ENCODE results near the gene BEST1.
"Not testable (repeated sequence)": the region's sequence is repeated elsewhere in the genome, so short reads cannot be mapped to it uniquely, and the experiment has no call there.

BEST1 gene

GRCh38 chr11:61964666-61965271, 14.6 kb downstream of the BEST1 start:
- not testable (repeated sequence) for DNase-seq

- peak; percentile 27 for DNase-seq
Measured at GRCh38 chr11:61966734-61967115, 16.6 kb downstream of the BEST1 start.

DNA sequence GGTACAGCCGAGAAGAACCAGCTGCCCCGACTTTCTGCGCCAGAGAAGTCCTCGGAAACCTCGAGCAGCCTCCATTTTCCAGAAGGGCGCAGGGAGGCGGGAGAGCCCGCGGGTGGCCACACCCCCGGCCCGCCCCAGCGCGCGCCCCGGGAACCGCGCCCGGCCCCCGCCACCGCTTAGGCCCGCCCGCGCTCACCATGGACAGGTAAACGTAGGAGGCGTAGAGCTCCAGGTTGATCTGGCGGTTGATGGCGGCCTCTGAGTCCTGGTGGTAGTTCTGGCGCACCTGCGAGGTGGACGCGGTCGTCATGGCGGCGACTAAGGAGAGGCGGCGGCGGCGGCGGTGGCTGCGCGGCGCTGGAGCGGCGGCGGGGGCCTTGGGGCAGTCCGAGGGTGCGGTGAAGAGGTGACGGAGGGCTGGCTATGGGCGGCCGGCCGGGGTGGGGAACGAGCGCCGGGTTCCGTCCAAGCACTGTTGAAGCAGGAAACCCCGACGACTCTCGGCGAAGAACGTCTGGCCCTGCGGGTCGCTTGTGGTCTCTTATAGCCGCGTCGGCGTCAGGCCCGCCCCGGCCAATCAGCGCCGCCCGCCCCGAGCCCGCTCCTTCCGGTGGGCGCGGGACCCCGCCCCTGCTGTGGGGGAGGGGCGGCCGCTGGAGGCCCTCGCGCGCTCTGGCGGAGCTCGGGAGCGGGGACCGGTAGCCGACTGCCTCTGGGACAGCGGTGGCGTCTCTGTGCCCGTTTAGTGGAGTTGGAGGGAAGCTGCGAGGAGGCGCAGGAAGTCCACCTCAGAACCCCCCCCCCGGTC, 17.2 kb downstream of the BEST1 start, which contains the start of gene FTH1:
TSS of gene FTH1 (minus strand) at position 519 of the 808 bp plus-strand sequence. CDS start at position 310, 209 bp downstream.
- peak; percentile 87 for DNase-seq

- peak; percentile 27 for DNase-seq
Measured at GRCh38 chr11:61967924-61968757, 18.0 kb downstream of the BEST1 start.

GRCh38 chr11:61968758-61969390, 18.7 kb downstream of the BEST1 start:
- DNase-seq = no peak

DNA sequence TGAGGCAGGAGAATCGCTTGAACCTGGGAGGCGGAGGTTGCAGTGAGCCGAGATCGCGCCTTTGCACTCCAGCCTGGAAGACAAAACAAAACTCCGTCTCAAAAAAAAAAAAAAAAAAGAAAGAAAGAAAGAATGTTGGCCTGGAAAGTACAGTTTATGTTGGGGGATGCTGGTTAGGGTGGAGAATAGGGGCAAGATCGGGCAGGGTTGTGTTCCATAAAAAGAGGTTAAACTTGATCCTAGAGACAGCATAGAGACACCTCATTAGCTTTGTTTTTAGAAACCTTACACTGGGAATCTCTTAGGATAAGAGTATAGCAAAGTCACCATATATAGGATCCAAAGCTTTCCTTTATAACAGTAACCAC, 19.2 kb downstream of the BEST1 start:
- DNase-seq = no peak

- DNase-seq = no peak
Measured at GRCh38 chr11:61969838-61970662, 19.9 kb downstream of the BEST1 start.

GRCh38 chr11:61971248-61972111, 21.3 kb downstream of the BEST1 start:
- DNase-seq = no peak

DNA sequence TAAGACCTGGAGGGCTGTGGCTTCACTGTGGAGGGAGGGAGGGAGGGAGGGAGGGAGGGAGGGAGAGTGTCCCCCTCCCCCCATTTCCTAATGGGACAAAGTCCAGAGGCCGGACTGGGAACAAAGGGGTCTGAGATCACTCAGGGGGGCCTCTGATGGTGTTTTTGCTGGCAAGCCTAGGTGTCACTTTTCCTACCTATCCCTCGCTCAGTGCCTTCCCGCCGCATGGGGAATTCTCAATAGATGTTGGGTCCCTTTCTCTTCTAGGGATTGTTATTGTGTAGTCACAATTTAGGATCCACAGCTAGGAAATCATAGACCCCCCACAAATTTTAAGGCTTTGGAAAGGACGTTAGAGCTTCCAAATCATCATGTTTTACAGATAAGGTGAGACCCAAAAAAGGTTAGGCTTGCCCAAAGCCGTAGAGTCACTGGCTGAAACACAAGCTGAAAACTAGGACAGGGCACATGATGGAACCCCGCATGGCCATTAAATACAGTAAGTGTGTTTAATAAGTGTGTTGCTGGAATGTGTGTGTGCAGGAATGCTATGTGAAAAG, 22.0 kb downstream of the BEST1 start:
- no peak for DNase-seq

GRCh38 chr11:61972672-61973475, 22.7 kb downstream of the BEST1 start:
- no peak for DNase-seq

GRCh38 chr11:61973476-61974162, 23.5 kb downstream of the BEST1 start:
- no peak for DNase-seq

DNA sequence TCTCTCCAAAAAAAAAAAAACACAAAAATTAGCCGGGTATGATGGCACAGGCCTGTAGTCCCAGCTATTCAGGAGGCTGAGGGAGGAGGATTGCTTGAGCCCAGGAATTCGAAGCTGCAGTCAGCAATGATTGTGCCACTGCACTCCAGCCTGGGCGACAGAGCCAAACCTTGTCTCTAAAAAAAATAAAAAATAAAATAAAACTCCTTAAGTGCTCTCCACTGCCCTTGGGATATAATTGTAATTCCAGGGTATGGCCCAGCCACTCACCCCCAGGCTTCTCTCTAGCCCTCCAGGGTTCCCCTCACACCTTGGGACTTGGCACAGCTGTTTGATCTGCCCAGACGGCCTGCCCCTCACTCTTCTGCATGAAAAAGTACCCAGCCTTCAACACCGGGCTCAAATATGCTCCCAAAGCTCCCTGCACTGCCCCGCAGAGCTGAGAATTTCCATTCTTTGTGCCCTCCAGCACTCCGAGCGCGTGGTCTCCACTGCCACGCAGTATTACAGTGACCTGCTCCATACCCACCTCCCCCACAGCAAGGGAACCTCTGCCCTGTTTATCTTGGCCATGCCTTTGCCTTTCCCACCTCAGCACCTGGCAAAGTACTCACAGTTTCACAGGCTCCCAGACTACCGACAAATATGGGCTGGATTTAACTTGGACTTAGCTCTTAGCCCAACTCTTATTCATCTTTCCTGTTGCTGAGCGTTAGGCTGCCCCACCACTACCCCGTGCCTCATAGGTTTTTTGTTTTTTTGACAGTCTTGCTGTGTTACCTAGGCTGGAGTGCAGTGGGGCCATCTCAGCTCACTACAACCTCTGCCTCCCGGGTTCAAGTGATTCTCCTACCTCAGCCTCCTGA, 24.8 kb downstream of the BEST1 start:
- DNase-seq = no peak

- DNase-seq = no peak
Measured at GRCh38 chr11:61975638-61976419, 25.7 kb downstream of the BEST1 start.

- no peak for DNase-seq
Measured at GRCh38 chr11:61976420-61976800, 26.3 kb downstream of the BEST1 start.

- no peak for DNase-seq
Measured at GRCh38 chr11:61976813-61977475, 26.8 kb downstream of the BEST1 start.

GRCh38 chr11:61978703-61979661, 28.8 kb downstream of the BEST1 start:
- DNase-seq = no peak

Data from activated gamma-delta T cell treated with Interleukin-2 at 50 U/mL for 16 hours (primary cell).